Ascending aorta (tissue), 2 donors: ENCODE results near the gene SNX11. TPM values are rescaled to one million over a fixed set of nuclear protein-coding genes. Genes with fewer than 3 reads are reported as not detected.

Source experiments
- DNase-seq, 2 donors: peaks; one replicate each; pipeline ENCODE4 v3.0.0-alpha.2; 2019; ENCODE audit warnings: low spot score in 2 of 2
- H3K27ac ChIP-seq, 2 donors: fragments of 200-600 bp; sonication (generic); one replicate each; pipeline ENCODE4 v1.5.1; 2016 to 2017; ENCODE audit warnings: mild to moderate bottlenecking in 1 of 2
- H3K27me3 ChIP-seq: fragments of 200-600 bp; sonication (generic); one replicate; pipeline ENCODE4 v1.5.1; 2017
- H3K36me3 ChIP-seq, 2 donors: fragments of 200-600 bp; sonication (generic); one replicate each; pipeline ENCODE4 v1.5.1; 2016
- H3K4me1 ChIP-seq, 2 donors: fragments of 200-600 bp; sonication (generic); one replicate each; pipeline ENCODE4 v1.5.1; 2016 to 2017; ENCODE audit warnings: mild to moderate bottlenecking in 1 of 2
- H3K4me3 ChIP-seq, 2 donors: fragments of 200-600 bp; sonication (generic); one replicate each; pipeline ENCODE4 v1.5.1; 2016 to 2017; ENCODE audit warnings: mild to moderate bottlenecking in 1 of 2
- H3K9me3 ChIP-seq, 2 donors: fragments of 200-600 bp; sonication (generic); one replicate each; pipeline ENCODE4 v1.5.1; 2016
- CTCF ChIP-seq, 3 experiments: fragments of 200-600 bp in 2 of 3; fragments of 450-650 bp in 1 of 3; sonication (generic) in 2 of 3; IDR thresholded peaks; one replicate each; pipeline ENCODE4 v1.5.1; 2016 to 2019; ENCODE audit warnings: antibody characterized with exemption in 3 of 3, mild to moderate bottlenecking in 1 of 3, moderate library complexity in 1 of 3
- intact Hi-C: fragments of 100-400 bp; cut with DNase I; formaldehyde crosslinking; loops from one replicate; pipeline ENCODE4 v1.15.1; 2023
- total RNA-seq: library from RNA; depleted of rRNA; stranded (reverse); fragments of >200 nt; gene quantifications from one replicate; pipeline ENCODE4 v1.1.0, GENCODE V29; 2016

The SNX11 gene
- total RNA-seq, 1 donor from 2014 or later, result 6.6 TPM

GRCh38 chr17:48161127-48161905 lies 53.8 kb downstream of the SNX11 start:
- Histone ChIP-seq H3K4me3 (no peak overlapping the region), H3K4me1 (no peaks in the 10 kb centered on the region), H3K9me3 (no peaks in the 10 kb centered on the region), H3K36me3 (no peaks in the 10 kb centered on the region), H3K27me3 (no peaks in the 10 kb centered on the region), H3K27ac (no peak overlapping the region)
- no peak for DNase-seq
- TF ChIP-seq CTCF (IDR thresholded peaks at IDR 0.05), result no peak
- intact Hi-C loops, result no loop called here

- DNase-seq, result no peak
- Histone ChIP-seq H3K27me3 (no peaks in the 10 kb centered on the region), H3K4me3 (no peak overlapping the region), H3K27ac (no peak overlapping the region), H3K4me1 (no peaks in the 10 kb centered on the region), H3K36me3 (no peaks in the 10 kb centered on the region), H3K9me3 (no peaks in the 10 kb centered on the region)
- TF ChIP-seq CTCF (IDR thresholded peaks at IDR 0.05), result no peak
- intact Hi-C loops, result no loop called here
Observed at GRCh38 chr17:48162306-48162934, 54.9 kb downstream of the SNX11 start.

GRCh38 chr17:48162946-48163506 lies 55.5 kb downstream of the SNX11 start:
- H3K36me3 ChIP-seq, result no peaks in the 10 kb centered on the region
- no peak for TF ChIP-seq CTCF (IDR thresholded peaks at IDR 0.05)
- H3K27ac ChIP-seq, result no peak overlapping the region
- DNase-seq, result no peak
- intact Hi-C loops, result no loop called here
- H3K27me3 ChIP-seq, result no peaks in the 10 kb centered on the region
- no peaks in the 10 kb centered on the region for H3K9me3 ChIP-seq
- H3K4me1 ChIP-seq, result no peaks in the 10 kb centered on the region
- no peak overlapping the region for H3K4me3 ChIP-seq

GRCh38 chr17:48163809-48164208 lies 56.2 kb downstream of the SNX11 start:
- H3K27ac ChIP-seq, result no peak overlapping the region
- intact Hi-C loops, result no loop called here

GRCh38 chr17:48169926-48170325 lies 62.4 kb downstream of the SNX11 start:
- intact Hi-C loops, result no loop called here
- Histone ChIP-seq H3K27ac (no peak overlapping the region), H3K36me3 (no peaks in the 10 kb centered on the region), H3K9me3 (no peaks in the 10 kb centered on the region), H3K4me1 (no peaks in the 10 kb centered on the region), H3K27me3 (no peaks in the 10 kb centered on the region), H3K4me3 (no peak overlapping the region)
- no peak for DNase-seq
- TF ChIP-seq CTCF (IDR thresholded peaks at IDR 0.05), result no peak

More at GRCh38 chr17:48163809-48164208, 56.2 kb downstream of the SNX11 start:
- TF ChIP-seq CTCF (IDR thresholded peaks at IDR 0.05), result no peak
- no peaks in the 10 kb centered on the region for H3K27me3 ChIP-seq
- DNase-seq, result no peak
- no peaks in the 10 kb centered on the region for H3K36me3 ChIP-seq
- H3K4me3 ChIP-seq, result no peak overlapping the region
- H3K9me3 ChIP-seq, result no peaks in the 10 kb centered on the region
- H3K4me1 ChIP-seq, result no peaks in the 10 kb centered on the region

Other genes starting within 250 kb of the SNX11 start
- 198 TPM for gene SP2, start 211.5 kb upstream of the SNX11 start, total RNA-seq
- gene PNPO, start 166.2 kb upstream of the SNX11 start, total RNA-seq, result 36.7 TPM
- gene PRR15L, start 149.9 kb upstream of the SNX11 start, total RNA-seq, result not detected
- 52.3 TPM for gene CDK5RAP3, start 136.7 kb upstream of the SNX11 start, total RNA-seq
- 155 TPM for gene COPZ2, start 70.0 kb upstream of the SNX11 start, total RNA-seq
- gene NFE2L1, start 59.4 kb upstream of the SNX11 start, total RNA-seq, result 114 TPM
- gene CBX1, start 6.3 kb upstream of the SNX11 start, total RNA-seq, result 20.2 TPM